Vagina (tissue), 2 donors: ENCODE data around the gene RABL6. TPM values are rescaled to one million over a fixed set of nuclear protein-coding genes. Genes with fewer than 3 reads are reported as not detected.

Experiments
- DNase-seq, 2 donors: peaks; one replicate each; pipeline ENCODE4 v3.0.0-alpha.2; 2017; ENCODE audit errors: extremely low spot score in 2 of 2
- H3K27ac ChIP-seq: fragments of 200-600 bp; sonication (generic); one replicate; pipeline ENCODE4 v1.5.1; 2019
- H3K27me3 ChIP-seq: fragments of 200-600 bp; sonication (generic); one replicate; pipeline ENCODE4 v1.5.1; 2019
- H3K36me3 ChIP-seq, 2 donors: fragments of 200-600 bp; sonication (generic); one replicate each; pipeline ENCODE4 v1.5.1; 2017 to 2019
- H3K4me1 ChIP-seq: fragments of 200-600 bp; sonication (generic); one replicate; pipeline ENCODE4 v1.5.1; 2019
- H3K4me3 ChIP-seq, 2 donors: fragments of 200-600 bp; sonication (generic); 1 replicate in 1 of 2; 2 replicates in 1 of 2; pipeline ENCODE4 v1.5.1; 2016 to 2019
- H3K9me3 ChIP-seq: fragments of 200-600 bp; sonication (generic); one replicate; pipeline ENCODE4 v1.5.1; 2019
- POLR2A ChIP-seq, 2 donors: fragments of 450-650 bp; IDR thresholded peaks; one replicate each; pipeline ENCODE4 v1.6.1; 2017; ENCODE audit warnings: antibody characterized with exemption in 2 of 2, mild to moderate bottlenecking in 2 of 2, moderate library complexity in 2 of 2
- POLR2AphosphoS5 ChIP-seq, 2 donors: sonication (generic); formaldehyde crosslinking; IDR thresholded peaks; one replicate each; pipeline ENCODE4 v1.9.0; 2017; ENCODE audit warnings: antibody characterized with exemption in 2 of 2, mild to moderate bottlenecking in 2 of 2, low read depth in 1 of 2; ENCODE audit not compliant: insufficient read depth in 1 of 2
- intact Hi-C: fragments of 100-400 bp; cut with DNase I; formaldehyde crosslinking; loops from one replicate; pipeline ENCODE4 v1.15.1; 2023
- total RNA-seq: library from RNA; depleted of rRNA; stranded (reverse); fragments of >200 nt; gene quantifications from one replicate; pipeline ENCODE4 v1.2.3, GENCODE V29; 2016
- TF ChIP-seq, protein P1 (sequence below), 3 experiments: fragments of 450-650 bp in 2 of 3; fragments of 200-600 bp in 1 of 3; sonication (generic) in 1 of 3; IDR thresholded peaks; one replicate each; pipeline ENCODE4 v1.5.1; 2017 to 2019; ENCODE audit warnings: antibody characterized with exemption in 3 of 3, mild to moderate bottlenecking in 2 of 3, moderate library complexity in 2 of 3

Gene RABL6
- total RNA-seq, 1 donor from 2014 or later = 31.7 TPM

- H3K4me3 ChIP-seq = no peak overlapping the region
- H3K27me3 ChIP-seq = no peaks in the 10 kb centered on the region
- TF ChIP-seq, protein P1, sequence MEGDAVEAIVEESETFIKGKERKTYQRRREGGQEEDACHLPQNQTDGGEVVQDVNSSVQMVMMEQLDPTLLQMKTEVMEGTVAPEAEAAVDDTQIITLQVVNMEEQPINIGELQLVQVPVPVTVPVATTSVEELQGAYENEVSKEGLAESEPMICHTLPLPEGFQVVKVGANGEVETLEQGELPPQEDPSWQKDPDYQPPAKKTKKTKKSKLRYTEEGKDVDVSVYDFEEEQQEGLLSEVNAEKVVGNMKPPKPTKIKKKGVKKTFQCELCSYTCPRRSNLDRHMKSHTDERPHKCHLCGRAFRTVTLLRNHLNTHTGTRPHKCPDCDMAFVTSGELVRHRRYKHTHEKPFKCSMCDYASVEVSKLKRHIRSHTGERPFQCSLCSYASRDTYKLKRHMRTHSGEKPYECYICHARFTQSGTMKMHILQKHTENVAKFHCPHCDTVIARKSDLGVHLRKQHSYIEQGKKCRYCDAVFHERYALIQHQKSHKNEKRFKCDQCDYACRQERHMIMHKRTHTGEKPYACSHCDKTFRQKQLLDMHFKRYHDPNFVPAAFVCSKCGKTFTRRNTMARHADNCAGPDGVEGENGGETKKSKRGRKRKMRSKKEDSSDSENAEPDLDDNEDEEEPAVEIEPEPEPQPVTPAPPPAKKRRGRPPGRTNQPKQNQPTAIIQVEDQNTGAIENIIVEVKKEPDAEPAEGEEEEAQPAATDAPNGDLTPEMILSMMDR (IDR thresholded peaks at IDR 0.05) = no peak
- no peak for TF ChIP-seq POLR2AphosphoS5 (IDR thresholded peaks at IDR 0.05; ENCODE audit: insufficient read depth in 1 of 2, low read depth in 1 of 2)
- no peak for TF ChIP-seq POLR2A (IDR thresholded peaks at IDR 0.05)
- no peaks in the 10 kb centered on the region for H3K9me3 ChIP-seq
- no peak overlapping the region for H3K27ac ChIP-seq
- intact Hi-C loops = no loop called here
- no peak for DNase-seq
- no peaks in the 10 kb centered on the region for H3K4me1 ChIP-seq
- H3K36me3 ChIP-seq = peaks cover 0 to 64% of the 10 kb centered on the region in 2 donors
Measured at GRCh38 chr9:136827794-136828473, 20.2 kb downstream of the RABL6 start.

DNA sequence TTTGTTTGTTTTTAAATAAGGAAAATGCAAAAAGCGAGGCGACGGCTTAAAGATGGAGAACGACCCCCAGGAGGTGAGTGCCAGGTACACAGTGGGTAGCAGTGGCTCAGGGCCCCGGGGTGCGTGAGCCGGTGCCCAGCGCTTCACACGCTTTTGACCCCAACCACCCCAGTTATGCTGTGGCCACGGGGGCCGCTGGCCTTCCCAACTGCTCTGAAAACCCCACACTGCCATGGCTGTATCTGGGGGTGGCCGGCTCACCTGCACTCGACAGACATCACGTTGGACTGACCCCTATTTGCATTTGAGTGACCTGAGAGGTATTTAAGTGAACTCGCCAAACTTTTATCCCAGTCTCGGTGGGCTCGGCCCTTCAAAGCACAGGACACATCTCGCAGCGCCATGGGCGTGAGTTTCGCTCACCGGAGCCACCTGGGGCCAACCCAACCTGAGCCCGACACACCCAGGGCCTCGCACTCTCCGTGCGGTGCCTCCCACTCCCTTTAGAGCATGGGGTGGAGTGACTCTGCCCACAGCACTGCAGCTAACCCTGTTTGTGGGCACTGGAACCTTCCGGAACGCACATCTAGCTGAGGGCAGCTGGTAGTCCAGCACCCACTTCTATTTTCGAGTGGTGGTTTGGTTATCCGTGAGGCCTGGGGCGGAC lies 20.9 kb downstream of the RABL6 start:
- Histone ChIP-seq H3K9me3 (no peaks in the 10 kb centered on the region), H3K4me3 (no peak overlapping the region), H3K36me3 (peaks cover 0 to 59% of the 10 kb centered on the region in 2 donors), H3K4me1 (no peaks in the 10 kb centered on the region), H3K27me3 (no peaks in the 10 kb centered on the region), H3K27ac (no peak overlapping the region)
- DNase-seq = no peak
- intact Hi-C loops = no loop called here
- TF ChIP-seq, protein P1 (IDR thresholded peaks at IDR 0.05) = no peak
- TF ChIP-seq POLR2A (IDR thresholded peaks at IDR 0.05) (no peak), POLR2AphosphoS5 (IDR thresholded peaks at IDR 0.05; ENCODE audit: insufficient read depth in 1 of 2, low read depth in 1 of 2) (no peak)

DNA sequence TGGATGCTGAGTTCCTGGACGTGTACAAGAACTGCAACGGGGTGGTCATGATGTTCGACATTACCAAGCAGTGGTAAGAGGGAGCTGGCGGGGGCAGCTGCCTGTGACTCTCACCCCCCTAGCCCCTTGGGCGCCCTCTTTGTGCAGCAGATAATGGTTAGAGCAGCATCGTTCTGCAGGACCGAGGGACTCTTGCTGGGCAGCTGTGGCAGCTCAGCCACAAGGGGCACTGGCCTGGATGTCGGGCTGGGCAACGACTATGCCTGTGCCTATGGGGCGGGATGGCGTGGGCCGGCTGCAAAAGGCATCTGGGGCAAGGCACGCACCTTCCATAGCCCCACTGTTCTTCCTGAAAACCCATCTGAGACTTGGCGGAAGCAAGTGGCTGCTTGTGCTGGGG lies 21.7 kb downstream of the RABL6 start:
- Histone ChIP-seq H3K4me1 (no peaks in the 10 kb centered on the region), H3K4me3 (no peak overlapping the region), H3K9me3 (no peaks in the 10 kb centered on the region), H3K36me3 (peaks cover 0 to 54% of the 10 kb centered on the region in 2 donors), H3K27ac (no peak overlapping the region), H3K27me3 (no peaks in the 10 kb centered on the region)
- DNase-seq = no peak
- intact Hi-C loops = no loop called here
- TF ChIP-seq POLR2AphosphoS5 (IDR thresholded peaks at IDR 0.05; ENCODE audit: insufficient read depth in 1 of 2, low read depth in 1 of 2) (no peak), POLR2A (IDR thresholded peaks at IDR 0.05) (no peak)
- TF ChIP-seq, protein P1 (IDR thresholded peaks at IDR 0.05) = no peak

- peaks cover 0 to 54% of the 10 kb centered on the region in 2 donors for H3K36me3 ChIP-seq
- TF ChIP-seq POLR2AphosphoS5 (IDR thresholded peaks at IDR 0.05; ENCODE audit: insufficient read depth in 1 of 2, low read depth in 1 of 2) (peak in 1 of 2 donors; percentile 6), POLR2A (IDR thresholded peaks at IDR 0.05) (no peak)
- no peaks in the 10 kb centered on the region for H3K27me3 ChIP-seq
Measured at GRCh38 chr9:136829981-136830885, 22.5 kb downstream of the RABL6 start.

GRCh38 chr9:136831002-136831719 lies 23.4 kb downstream of the RABL6 start:
- Histone ChIP-seq H3K36me3 (peaks cover 0 to 49% of the 10 kb centered on the region in 2 donors), H3K27ac (no peak overlapping the region)
- intact Hi-C loops = no loop called here

More at GRCh38 chr9:136829981-136830885, 22.5 kb downstream of the RABL6 start:
- intact Hi-C loops = no loop called here
- DNase-seq = no peak
- Histone ChIP-seq H3K4me3 (no peak overlapping the region), H3K27ac (no peak overlapping the region), H3K9me3 (no peaks in the 10 kb centered on the region), H3K4me1 (no peaks in the 10 kb centered on the region)

More at GRCh38 chr9:136831002-136831719, 23.4 kb downstream of the RABL6 start:
- Histone ChIP-seq H3K4me3 (no peak overlapping the region), H3K4me1 (no peaks in the 10 kb centered on the region), H3K9me3 (no peaks in the 10 kb centered on the region), H3K27me3 (no peaks in the 10 kb centered on the region)
- DNase-seq = no peak
- no peak for TF ChIP-seq POLR2A (IDR thresholded peaks at IDR 0.05)
- no peak for TF ChIP-seq POLR2AphosphoS5 (IDR thresholded peaks at IDR 0.05; ENCODE audit: insufficient read depth in 1 of 2, low read depth in 1 of 2)
- TF ChIP-seq, protein P1 (IDR thresholded peaks at IDR 0.05) = no peak
